Common myeloid progenitor, CD34-positive (primary cell): ENCODE measurements around the gene B3GAT3.

Experiments used
- CTCF ChIA-PET: fragments of 350-600 bp; sonication (Branson Sonifier 250); formaldehyde crosslinking; loops from one replicate; lab custom pipeline; 2021; ENCODE audit warnings: antibody characterized with exemption; lab: Charles Lee
- POLR2A ChIA-PET: fragments of 350-600 bp; sonication (Branson Sonifier 250); formaldehyde crosslinking; loops from one replicate; lab custom pipeline; 2021; ENCODE audit warnings: antibody characterized with exemption; lab: Charles Lee
- DNase-seq, 3 donors: peaks; one replicate each; pipeline versions ENCODE4 v3.0.0 to v3.0.0-alpha.2; 2013
- H3K27ac ChIP-seq, 2 experiments: 1 replicate in 1 of 2; 2 replicates in 1 of 2; pipeline ENCODE4 v1.7.0; 2013; ENCODE audit warnings: inconsistent platforms in 2 of 2, low read length in 2 of 2, mild to moderate bottlenecking in 2 of 2, low read depth in 1 of 2, moderate library complexity in 1 of 2; ENCODE audit not compliant: severe bottlenecking in 2 of 2, insufficient read depth in 1 of 2, poor library complexity in 1 of 2
- H3K27me3 ChIP-seq, 5 experiments: replicated peaks in 2 of 5; 1 replicate in 3 of 5; 2 replicates in 2 of 5; pipeline versions ENCODE4 v1.6.1 to v1.7.0; 2013; ENCODE audit warnings: low read length in 4 of 5, mild to moderate bottlenecking in 2 of 5, moderate library complexity in 2 of 5, inconsistent platforms in 1 of 5; ENCODE audit not compliant: insufficient read depth in 5 of 5, control insufficient read depth in 4 of 5
- H3K36me3 ChIP-seq, 4 experiments: 1 replicate in 2 of 4; 2 replicates in 2 of 4; pipeline versions ENCODE4 v1.6.1 to v1.7.0; 2013; ENCODE audit warnings: low read length in 3 of 4, control low read depth in 1 of 4, mild to moderate bottlenecking in 1 of 4; ENCODE audit not compliant: control insufficient read depth in 4 of 4, insufficient read depth in 4 of 4
- H3K4me1 ChIP-seq, 4 experiments: 1 replicate in 3 of 4; 2 replicates in 1 of 4; pipeline versions ENCODE4 v1.6.1 to v1.7.1; 2013; ENCODE audit warnings: low read length in 3 of 4, mild to moderate bottlenecking in 3 of 4, control low read depth in 1 of 4, inconsistent platforms in 1 of 4, moderate library complexity in 1 of 4; ENCODE audit not compliant: control insufficient read depth in 4 of 4, insufficient read depth in 4 of 4; ENCODE audit errors: control extremely low read depth in 1 of 4
- H3K4me3 ChIP-seq, 7 experiments: 1 replicate in 4 of 7; 2 replicates in 3 of 7; pipeline versions ENCODE4 v1.5.1 to v1.7.0; 2013; ENCODE audit warnings: mild to moderate bottlenecking in 7 of 7, low read length in 6 of 7, moderate library complexity in 6 of 7, inconsistent platforms in 2 of 7, low read depth in 2 of 7, control low read depth in 1 of 7; ENCODE audit not compliant: insufficient read depth in 4 of 7, control insufficient read depth in 1 of 7; ENCODE audit errors: extremely low read depth in 1 of 7
- H3K9me3 ChIP-seq, 5 experiments: 1 replicate in 4 of 5; 2 replicates in 1 of 5; pipeline versions ENCODE4 v1.6.1 to v1.7.1; 2013; ENCODE audit warnings: low read length in 4 of 5, mild to moderate bottlenecking in 2 of 5, inconsistent platforms in 1 of 5, low read depth in 1 of 5, moderate library complexity in 1 of 5; ENCODE audit not compliant: control insufficient read depth in 4 of 5, insufficient read depth in 2 of 5; ENCODE audit errors: control extremely low read depth in 1 of 5
- WGBS: methylation state at CpG from one replicate; pipeline ENCODE4 v1.1.5; 2013; ENCODE audit not compliant: insufficient coverage; 5-methylcytosine and 5-hydroxymethylcytosine counted together

B3GAT3 gene

GRCh38 chr11:62665599-62666258 is 43.9 kb upstream of the B3GAT3 start:
- peak; percentile 60 to 84 (median 78) for DNase-seq
- ChIA-PET CTCF (interaction anchor here (1.0 to 9.4 kb wide), 9 partner anchors 10 to 72 kb away, joined by 3 to 33 read pairs (median 6); partner anchors contain the start of genes GANAB and UBXN1), POLR2A (interaction anchor here (0.6 to 2.3 kb wide), 18 partner anchors 9 to 190 kb away, joined by 3 to 33 read pairs (median 6); partner anchors contain the start of genes B3GAT3, EML3, GANAB and INTS5)
- Histone ChIP-seq H3K4me3 (peak overlapping the region; percentile 79 to 99 (median 94)), H3K4me1 (peaks cover 4 to 44% (median 32%) of the 10 kb centered on the region in 4 experiments), H3K27me3 (no peaks in the 10 kb centered on the region), H3K9me3 (no peaks in the 10 kb centered on the region), H3K36me3 (peaks cover 0 to 42% (median 17%) of the 10 kb centered on the region in 4 experiments), H3K27ac (peak overlapping the region; percentile 66 to 87)
- WGBS = 13% methylated on average over 39 of the region's 39 CpGs

- Histone ChIP-seq H3K36me3 (peaks cover 0 to 44% (median 18%) of the 10 kb centered on the region in 4 experiments), H3K4me3 (peak within 1 kb of the TSS; percentile 79 to 99 (median 94)), H3K27me3 (no peaks in the 10 kb centered on the region), H3K4me1 (peaks cover 4 to 38% (median 28%) of the 10 kb centered on the region in 4 experiments), H3K27ac (peak within 1 kb of the TSS; percentile 66 to 87), H3K9me3 (no peaks in the 10 kb centered on the region)
- CTCF ChIA-PET = interaction anchor here (1.0 to 9.4 kb wide), 11 partner anchors 9 to 74 kb away, joined by 3 to 33 read pairs (median 6); partner anchors contain the start of genes GANAB, INTS5, TUT1 and UBXN1
- WGBS = 0% methylated on average over 41 of the region's 47 CpGs
- POLR2A ChIA-PET = interaction anchor here (0.6 to 2.3 kb wide), 19 partner anchors 8 to 191 kb away, joined by 3 to 33 read pairs (median 5); partner anchors contain the start of genes B3GAT3, EML3, GANAB and INTS5
- DNase-seq = peak; percentile 94 to 97 (median 97)
These were observed 43.4 kb upstream of the B3GAT3 start, which contains the start of the genes C11orf98 and CSKMT for GRCh38 chr11:62665075-62665598. TSS of gene C11orf98 (minus strand) at chr11:62665210. CDS start at chr11:62665169, 41 bp downstream. TSS of gene CSKMT (plus strand) at chr11:62665312. CDS start at chr11:62665880, 568 bp downstream.

- H3K36me3 ChIP-seq = peaks cover 0 to 38% (median 18%) of the 10 kb centered on the region in 4 experiments
- 2% methylated on average over 30 of the region's 36 CpGs for WGBS
These were observed 42.8 kb upstream of the B3GAT3 start for GRCh38 chr11:62664405-62665074.

GRCh38 chr11:62656796-62657429 is 35.1 kb upstream of the B3GAT3 start:
- CTCF ChIA-PET = interaction anchor here (1.4 to 4.6 kb wide), 5 partner anchors 9 to 65 kb away, joined by 4 to 33 read pairs (median 9); partner anchors contain the start of genes C11orf98, CSKMT, GANAB and TUT1
- H3K27ac ChIP-seq = no peak overlapping the region
- 63% methylated on average over 4 of the region's 5 CpGs for WGBS

More at GRCh38 chr11:62664405-62665074, 42.8 kb upstream of the B3GAT3 start:
- Histone ChIP-seq H3K4me1 (peaks cover 4 to 37% (median 26%) of the 10 kb centered on the region in 4 experiments), H3K9me3 (no peaks in the 10 kb centered on the region), H3K27ac (peak overlapping the region; percentile 66 to 87), H3K27me3 (no peaks in the 10 kb centered on the region), H3K4me3 (peak overlapping the region; percentile 79 to 99 (median 94))
- peak in 2 of 3 donors; percentile 72 to 78 for DNase-seq
- ChIA-PET CTCF (interaction anchor here (1.0 to 9.4 kb wide), 12 partner anchors 9 to 73 kb away, joined by 3 to 33 read pairs (median 6); partner anchors contain the start of genes GANAB, INTS5, TUT1 and UBXN1), POLR2A (interaction anchor here (0.6 to 2.3 kb wide), 16 partner anchors 9 to 177 kb away, joined by 3 to 33 read pairs (median 6); partner anchors contain the start of genes B3GAT3, EML3, GANAB and INTS5)

GRCh38 chr11:62654297-62654696 is 32.5 kb upstream of the B3GAT3 start:
- ChIA-PET POLR2A (interaction anchor here (1.1 to 2.1 kb wide), 2 partner anchors 11 to 17 kb away, joined by 3 to 13 read pairs; partner anchors contain the start of genes C11orf98 and CSKMT), CTCF (interaction anchor here (1.5 to 4.6 kb wide), 4 partner anchors 7 to 37 kb away, joined by 4 to 33 read pairs (median 8); partner anchors contain the start of genes C11orf98, CSKMT and GANAB)
- Histone ChIP-seq H3K4me1 (peaks cover 0 to 19% (median 13%) of the 10 kb centered on the region in 4 experiments), H3K9me3 (no peaks in the 10 kb centered on the region), H3K27ac (no peak overlapping the region), H3K27me3 (no peaks in the 10 kb centered on the region), H3K36me3 (peaks cover 2 to 9% (median 5%) of the 10 kb centered on the region in 4 experiments), H3K4me3 (no peak overlapping the region)
- no peak for DNase-seq
- 97% methylated on average over 10 of the region's 11 CpGs for WGBS

More at GRCh38 chr11:62656796-62657429, 35.1 kb upstream of the B3GAT3 start:
- H3K9me3 ChIP-seq = no peaks in the 10 kb centered on the region
- peaks cover 0 to 14% (median 10%) of the 10 kb centered on the region in 4 experiments for H3K4me1 ChIP-seq
- no peak overlapping the region for H3K4me3 ChIP-seq
- DNase-seq = no peak
- no peaks in the 10 kb centered on the region for H3K27me3 ChIP-seq
- peaks cover 0 to 4% (median 2%) of the 10 kb centered on the region in 4 experiments for H3K36me3 ChIP-seq
- POLR2A ChIA-PET = interaction anchor here (0.6 to 1.1 kb wide), 3 partner anchors 9 to 1619 kb away, joined by 3 to 4 read pairs (median 3); partner anchors contain the start of gene CSKMT
